SK-N-SH (cell line): ENCODE data around the gene HIPK1. TPM values are rescaled to one million over a fixed set of nuclear protein-coding genes. Genes with fewer than 3 reads are reported as not detected.

Source experiments
- CTCF ChIA-PET: fragments of 300-600, 350-600 bp; formaldehyde crosslinking; extraction: SDS; loops from one replicate; lab custom pipeline; 2021; lab: Yijun Ruan, JAX
- POLR2A ChIA-PET: fragments of 350-600 bp; sonication (Branson Sonifier 250); formaldehyde crosslinking; extraction: SDS; loops from one replicate; lab custom pipeline; 2020; ENCODE audit warnings: antibody characterized with exemption, inconsistent platforms; lab: Yijun Ruan, JAX
- DNase-seq: peaks from one replicate; pipeline ENCODE4 v3.0.0; 2012
- H2AFZ ChIP-seq: fragments of 200-600 bp; sonication (generic); 2 replicates; pipeline ENCODE4 v1.8.1; 2016; ENCODE audit warnings: antibody characterized with exemption, mild to moderate bottlenecking, low read depth
- H3F3A ChIP-seq: fragments of 200-600 bp; sonication (generic); replicated peaks from 2 replicates; pipeline ENCODE3; 2016; ENCODE audit warnings: antibody characterized with exemption, mild to moderate bottlenecking; ENCODE audit not compliant: insufficient read depth
- H3K27ac ChIP-seq, 2 experiments: fragments of 200-500 bp in 1 of 2; fragments of 200-600 bp in 1 of 2; sonication (Bioruptor generic) in 1 of 2; sonication (generic), shearing (Covaris generic) in 1 of 2; 2 replicates each; pipeline versions ENCODE4 v1.5.1 to v1.6.1; 2014 to 2016; ENCODE audit warnings: low read depth in 2 of 2, inconsistent platforms in 1 of 2, low read length in 1 of 2, mild to moderate bottlenecking in 1 of 2, mixed read lengths in 1 of 2
- H3K27me3 ChIP-seq: fragments of 200-600 bp; sonication (generic), shearing (Covaris generic); 2 replicates; pipeline ENCODE4 v1.6.1; 2016; ENCODE audit warnings: mixed run types; ENCODE audit not compliant: insufficient read depth
- H3K36me3 ChIP-seq, 2 experiments: fragments of 200-500 bp in 1 of 2; fragments of 200-600 bp in 1 of 2; sonication (Bioruptor generic) in 1 of 2; sonication (generic) in 1 of 2; replicated peaks in 1 of 2; 2 replicates each; pipeline versions ENCODE3 to v1.5.1; 2014 to 2016; ENCODE audit warnings: low read length in 1 of 2, mild to moderate bottlenecking in 1 of 2; ENCODE audit not compliant: insufficient read depth in 2 of 2, control insufficient read depth in 1 of 2
- H3K4me1 ChIP-seq, 2 experiments: fragments of 200-500 bp in 1 of 2; fragments of 200-600 bp in 1 of 2; sonication (Bioruptor generic) in 1 of 2; sonication (generic), shearing (Covaris generic) in 1 of 2; 2 replicates each; pipeline versions ENCODE4 v1.5.1 to v1.6.1; 2014 to 2016; ENCODE audit warnings: low read depth in 1 of 2, low read length in 1 of 2, mixed run types in 1 of 2; ENCODE audit not compliant: insufficient read depth in 2 of 2, control insufficient read depth in 1 of 2
- H3K4me2 ChIP-seq: fragments of 200-600 bp; sonication (generic), shearing (Covaris generic); 2 replicates; pipeline ENCODE4 v1.6.1; 2017; ENCODE audit warnings: mixed run types
- H3K4me3 ChIP-seq, 2 experiments: fragments of 200-500 bp in 1 of 2; fragments of 200-600 bp in 1 of 2; sonication (Bioruptor generic) in 1 of 2; sonication (generic), shearing (Covaris generic) in 1 of 2; 2 replicates each; pipeline versions ENCODE4 v1.5.1 to v1.8.1; 2014 to 2016; ENCODE audit warnings: low read depth in 2 of 2, inconsistent platforms in 1 of 2, low read length in 1 of 2, mild to moderate bottlenecking in 1 of 2, mixed read lengths in 1 of 2, moderate library complexity in 1 of 2
- H3K79me2 ChIP-seq: fragments of 200-600 bp; sonication (generic); 2 replicates; pipeline ENCODE4 v1.8.1; 2017; ENCODE audit warnings: mild to moderate bottlenecking; ENCODE audit not compliant: insufficient read depth
- H3K9ac ChIP-seq: fragments of 200-600 bp; sonication (generic); 2 replicates; pipeline ENCODE4 v1.6.1; 2017; ENCODE audit warnings: mixed run types
- H3K9me2 ChIP-seq: fragments of 200-600 bp; sonication (generic); 2 replicates; pipeline ENCODE4 v1.6.1; 2017; ENCODE audit warnings: mixed run types
- H3K9me3 ChIP-seq: fragments of 200-600 bp; sonication (generic); 2 replicates; pipeline ENCODE4 v1.6.1; 2017; ENCODE audit warnings: mixed run types, mild to moderate bottlenecking, moderate library complexity
- H4K20me1 ChIP-seq: fragments of 200-600 bp; sonication (generic); 2 replicates; pipeline ENCODE4 v1.6.1; 2017; ENCODE audit warnings: mild to moderate bottlenecking, mixed run types; ENCODE audit not compliant: insufficient read depth
- EP300 ChIP-seq, 2 experiments: IDR thresholded peaks; 2 replicates each; pipeline versions ENCODE4 v1.4.0 to v1.6.1; 2012; ENCODE audit warnings: borderline replicate concordance in 1 of 2, low read depth in 1 of 2, low read length in 1 of 2
- FOSL2 ChIP-seq: IDR thresholded peaks from 2 replicates; pipeline ENCODE4 v1.4.0; 2012; ENCODE audit warnings: low read depth, mild to moderate bottlenecking, moderate library complexity, borderline replicate concordance
- JUND ChIP-seq: IDR thresholded peaks from 2 replicates; pipeline ENCODE4 v1.4.0; 2012
- MEF2A ChIP-seq: IDR thresholded peaks from 2 replicates; pipeline ENCODE4 v1.4.0; 2012; ENCODE audit warnings: low read depth, borderline replicate concordance
- NFIC ChIP-seq: IDR thresholded peaks from 2 replicates; pipeline ENCODE4 v1.4.0; 2012; ENCODE audit warnings: borderline replicate concordance
- POLR2AphosphoS5 ChIP-seq: IDR thresholded peaks from 2 replicates; pipeline ENCODE4 v1.6.1; 2012; ENCODE audit warnings: low read depth, low read length
- RAD21 ChIP-seq: IDR thresholded peaks from 2 replicates; pipeline ENCODE4 v1.6.1; 2012; ENCODE audit warnings: mild to moderate bottlenecking, low read length
- SMC3 ChIP-seq: IDR thresholded peaks from 2 replicates; pipeline ENCODE4 v1.6.1; 2012; ENCODE audit warnings: low read depth, low read length, improper control_type of control experiment
- YY1 ChIP-seq: IDR thresholded peaks from 2 replicates; pipeline ENCODE4 v1.4.0; 2012; ENCODE audit warnings: low read depth, mild to moderate bottlenecking
- polyA plus RNA-seq, 3 experiments: library from polyadenylated mRNA; depleted of rRNA; stranded (reverse); fragments of >200 nt; gene quantifications; 2 replicates each; pipeline ENCODE4 v1.2.3, GENCODE V29; 2012
- TF ChIP-seq, protein P1 (sequence below): IDR thresholded peaks from 2 replicates; pipeline ENCODE4 v1.4.0; 2012; ENCODE audit warnings: low read depth, borderline replicate concordance
- TF ChIP-seq, protein P2 (sequence below): IDR thresholded peaks from 2 replicates; pipeline ENCODE4 v1.4.0; 2012; ENCODE audit warnings: low read depth
- TF ChIP-seq, protein P3 (sequence below): IDR thresholded peaks from 2 replicates; pipeline ENCODE4; 2012

Gene HIPK1
- polyA plus RNA-seq, 1 of the 3 experiments (the other 2 are of a cell fraction): 7.1 TPM

DNA sequence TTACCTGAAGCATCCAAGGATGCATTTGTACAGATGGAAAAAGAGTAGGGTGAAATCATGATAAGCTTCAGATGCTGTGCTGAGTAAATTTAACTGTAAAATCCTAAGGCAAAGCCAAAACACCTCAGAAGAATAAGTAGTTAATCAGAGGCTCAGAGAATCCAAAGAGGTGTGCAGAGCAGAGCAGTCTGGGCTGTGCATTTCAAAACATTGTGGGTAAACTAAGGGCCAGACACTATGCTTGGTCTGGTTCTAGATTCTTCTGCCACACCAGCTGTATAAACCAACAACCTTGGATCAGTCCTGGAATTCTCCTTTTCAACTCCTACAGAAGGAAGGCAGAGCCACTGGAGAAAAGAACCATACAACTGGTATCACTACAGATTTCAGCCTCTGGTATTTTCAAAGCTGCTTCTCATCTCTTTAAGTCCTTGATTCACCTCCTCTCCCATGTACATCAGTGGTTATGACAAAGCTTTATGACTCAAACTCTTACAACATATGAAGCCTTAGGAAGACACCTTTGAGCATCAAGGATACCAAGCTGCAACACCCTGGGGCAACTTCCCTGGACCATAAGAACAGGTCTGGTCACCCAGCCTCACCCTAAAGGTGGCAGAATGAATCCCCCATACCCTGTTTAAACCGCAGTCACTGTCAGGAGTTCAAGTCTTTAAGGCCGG is 11.6 kb upstream of the HIPK1 start (continued):
- TF ChIP-seq, protein P1, sequence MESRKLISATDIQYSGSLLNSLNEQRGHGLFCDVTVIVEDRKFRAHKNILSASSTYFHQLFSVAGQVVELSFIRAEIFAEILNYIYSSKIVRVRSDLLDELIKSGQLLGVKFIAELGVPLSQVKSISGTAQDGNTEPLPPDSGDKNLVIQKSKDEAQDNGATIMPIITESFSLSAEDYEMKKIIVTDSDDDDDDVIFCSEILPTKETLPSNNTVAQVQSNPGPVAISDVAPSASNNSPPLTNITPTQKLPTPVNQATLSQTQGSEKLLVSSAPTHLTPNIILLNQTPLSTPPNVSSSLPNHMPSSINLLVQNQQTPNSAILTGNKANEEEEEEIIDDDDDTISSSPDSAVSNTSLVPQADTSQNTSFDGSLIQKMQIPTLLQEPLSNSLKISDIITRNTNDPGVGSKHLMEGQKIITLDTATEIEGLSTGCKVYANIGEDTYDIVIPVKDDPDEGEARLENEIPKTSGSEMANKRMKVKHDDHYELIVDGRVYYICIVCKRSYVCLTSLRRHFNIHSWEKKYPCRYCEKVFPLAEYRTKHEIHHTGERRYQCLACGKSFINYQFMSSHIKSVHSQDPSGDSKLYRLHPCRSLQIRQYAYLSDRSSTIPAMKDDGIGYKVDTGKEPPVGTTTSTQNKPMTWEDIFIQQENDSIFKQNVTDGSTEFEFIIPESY: no peak
- TF ChIP-seq FOSL2: no peak
- TF ChIP-seq, protein P2, sequence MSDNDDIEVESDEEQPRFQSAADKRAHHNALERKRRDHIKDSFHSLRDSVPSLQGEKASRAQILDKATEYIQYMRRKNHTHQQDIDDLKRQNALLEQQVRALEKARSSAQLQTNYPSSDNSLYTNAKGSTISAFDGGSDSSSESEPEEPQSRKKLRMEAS: no peak

DNA sequence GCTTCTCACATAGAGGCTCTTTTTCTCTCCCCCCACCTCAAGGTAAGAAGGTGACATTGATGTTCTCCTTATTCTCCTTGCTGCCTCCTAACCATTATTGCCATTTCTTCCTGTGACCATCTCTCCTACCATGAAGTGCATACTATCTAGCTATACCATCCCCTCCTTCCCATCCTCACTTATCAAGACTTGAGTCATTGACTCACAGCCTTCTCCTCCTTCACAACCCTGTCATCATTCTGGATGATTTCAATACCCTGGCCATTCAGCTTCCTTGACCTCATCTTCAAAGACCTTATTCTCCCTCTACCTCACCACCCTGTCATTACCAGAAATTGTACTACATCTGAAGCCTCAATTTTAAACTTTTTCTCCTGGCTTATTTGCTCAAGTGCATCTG is 10.9 kb upstream of the HIPK1 start:
- no peaks in the 10 kb centered on the region for H3K9me2 ChIP-seq
- no peak overlapping the region for H3K27ac ChIP-seq
- H3K9ac ChIP-seq: no peak overlapping the region
- H4K20me1 ChIP-seq: no peaks in the 10 kb centered on the region
- H3F3A ChIP-seq: peaks cover 4% of the 10 kb centered on the region
- H3K27me3 ChIP-seq: no peaks in the 10 kb centered on the region
- H3K4me3 ChIP-seq: no peak overlapping the region
- H3K4me1 ChIP-seq: no peaks in the 10 kb centered on the region
- H3K79me2 ChIP-seq: no peaks in the 10 kb centered on the region
- no peak overlapping the region for H2AFZ ChIP-seq
- H3K9me3 ChIP-seq: no peaks in the 10 kb centered on the region
- no peak overlapping the region for H3K4me2 ChIP-seq
- H3K36me3 ChIP-seq: no peaks in the 10 kb centered on the region
- CTCF ChIA-PET: interaction anchor here (0.6 to 1.7 kb wide), 4 partner anchors 9 to 845 kb away, joined by 3 to 5 read pairs (median 3); partner anchors contain the start of gene LRIG2
- TF ChIP-seq EP300 (IDR thresholded peaks at IDR 0.05; ENCODE audit: borderline replicate concordance in 1 of 2, low read depth in 1 of 2, low read length in 1 of 2) (no peak), JUND (no peak), RAD21 (no peak), YY1 (no peak), POLR2AphosphoS5 (no peak), SMC3 (no peak), MEF2A (no peak), NFIC (no peak)
- TF ChIP-seq, protein P3, sequence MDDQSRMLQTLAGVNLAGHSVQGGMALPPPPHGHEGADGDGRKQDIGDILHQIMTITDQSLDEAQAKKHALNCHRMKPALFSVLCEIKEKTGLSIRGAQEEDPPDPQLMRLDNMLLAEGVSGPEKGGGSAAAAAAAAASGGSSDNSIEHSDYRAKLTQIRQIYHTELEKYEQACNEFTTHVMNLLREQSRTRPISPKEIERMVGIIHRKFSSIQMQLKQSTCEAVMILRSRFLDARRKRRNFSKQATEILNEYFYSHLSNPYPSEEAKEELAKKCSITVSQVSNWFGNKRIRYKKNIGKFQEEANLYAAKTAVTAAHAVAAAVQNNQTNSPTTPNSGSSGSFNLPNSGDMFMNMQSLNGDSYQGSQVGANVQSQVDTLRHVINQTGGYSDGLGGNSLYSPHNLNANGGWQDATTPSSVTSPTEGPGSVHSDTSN: no peak
- TF ChIP-seq, protein P1: no peak
- DNase-seq: no peak
- POLR2A ChIA-PET: no interaction called here
